ENCODE measurements around the gene PDGFRB.
A peak's percentile ranks its signal among the peaks of the same experiment; 100 is the strongest.

The PDGFRB gene

DNA sequence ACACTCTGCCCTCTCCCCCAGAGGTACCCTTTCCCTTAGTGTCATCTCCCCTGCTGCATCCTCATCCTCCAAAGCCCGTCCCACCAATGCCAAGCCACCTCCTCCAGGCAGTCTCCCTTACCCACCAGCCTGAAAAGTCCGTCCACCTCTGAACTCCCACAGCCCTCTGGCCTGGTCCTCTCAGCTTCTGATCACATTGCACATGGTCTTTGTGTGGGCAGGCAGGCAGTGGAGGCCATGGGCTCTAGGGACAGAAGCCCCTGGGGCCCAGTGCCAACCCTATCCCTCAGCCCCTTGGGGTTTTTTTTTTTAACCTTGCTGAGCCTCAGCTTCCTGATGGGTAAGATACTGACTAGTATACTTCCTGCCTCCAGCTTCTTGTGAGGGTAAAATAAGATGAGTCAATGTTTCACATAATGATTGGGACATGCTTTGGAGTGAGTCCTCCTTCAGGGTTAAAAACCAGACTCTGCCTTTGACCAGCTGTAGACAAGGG lies 88.7 kb downstream of the PDGFRB start:
- peaks cover 94% of the 10 kb centered on the region for H3K4me1 ChIP-seq
- peak overlapping the region; percentile 82 for H3K9ac ChIP-seq
- TF ChIP-seq Cebpa-rat (IDR thresholded peaks at IDR 0.05), result peak; percentile 41; the same call in 1 of the 2 replicates
- H3K36me3 ChIP-seq, result peaks cover 8% of the 10 kb centered on the region; the same call in 1 of the 2 replicates
- peak overlapping the region; percentile 95 for H3K27ac ChIP-seq
- no peaks in the 10 kb centered on the region for H3K9me3 ChIP-seq
- H4K20me1 ChIP-seq, result no peaks in the 10 kb centered on the region
- peak overlapping the region; percentile 98 for H3K4me2 ChIP-seq
- peak overlapping the region; percentile 67 for H3K4me3 ChIP-seq
- no peaks in the 10 kb centered on the region for H3K27me3 ChIP-seq

DNA sequence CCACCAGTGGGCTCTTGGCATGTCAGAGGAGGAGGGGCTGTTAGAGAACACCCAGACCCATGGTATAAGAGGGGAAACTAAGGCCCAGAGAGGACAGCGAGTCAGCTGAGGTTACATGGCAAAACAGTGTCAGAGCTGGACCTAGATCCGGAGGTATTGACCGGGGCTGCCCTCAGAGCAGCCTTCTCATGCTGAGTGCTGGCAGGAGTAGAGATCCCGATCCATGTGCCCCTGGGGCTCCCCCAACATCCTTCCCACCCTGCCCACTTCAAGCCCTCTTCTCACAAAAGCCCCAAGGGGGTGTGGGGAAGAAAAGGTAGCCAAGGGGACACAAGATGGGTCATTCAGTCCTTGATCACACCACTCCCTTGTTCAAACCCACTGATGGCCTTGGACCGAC lies 89.2 kb downstream of the PDGFRB start:
- Histone ChIP-seq H3K27me3 (no peaks in the 10 kb centered on the region), H3K9me3 (no peaks in the 10 kb centered on the region), H4K20me1 (no peaks in the 10 kb centered on the region), H3K9ac (peak overlapping the region; percentile 82), H3K27ac (peak overlapping the region; percentile 95), H3K36me3 (peaks cover 13% of the 10 kb centered on the region), H3K4me3 (peak overlapping the region; percentile 67), H3K4me1 (peaks cover 94% of the 10 kb centered on the region), H3K4me2 (peak overlapping the region; percentile 98)
- TF ChIP-seq Cebpa-rat (IDR thresholded peaks at IDR 0.05), result no peak

- peak overlapping the region; percentile 95 for H3K27ac ChIP-seq
Observed at GRCh38 chr5:150065886-150066285, 89.8 kb downstream of the PDGFRB start.

DNA sequence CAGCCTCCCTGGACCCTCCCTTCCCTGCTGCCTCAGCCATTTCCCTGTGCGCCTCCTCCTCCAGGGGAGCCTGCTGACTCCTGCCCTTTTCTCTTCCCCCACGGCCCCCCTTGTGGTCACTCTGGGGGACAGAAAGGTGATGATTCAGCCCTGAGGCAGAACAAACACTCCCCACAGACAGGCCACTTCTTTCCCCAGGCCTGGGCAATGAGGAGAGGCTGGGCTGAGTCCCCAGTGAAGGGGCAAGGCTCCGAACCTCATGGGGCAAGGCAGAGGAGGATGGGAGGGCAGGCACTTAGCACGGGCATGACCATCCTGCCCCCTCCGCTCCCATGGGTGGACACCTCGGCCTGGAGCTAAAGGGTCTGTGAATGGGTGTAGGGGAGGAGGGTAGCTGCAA lies 90.3 kb downstream of the PDGFRB start:
- Histone ChIP-seq H3K4me3 (peak overlapping the region; percentile 67), H4K20me1 (no peaks in the 10 kb centered on the region), H3K36me3 (peaks cover 23% of the 10 kb centered on the region), H3K27ac (peak overlapping the region; percentile 95), H3K9ac (peak overlapping the region; percentile 82), H3K4me2 (peak overlapping the region; percentile 98), H3K9me3 (no peaks in the 10 kb centered on the region), H3K4me1 (peaks cover 87% of the 10 kb centered on the region), H3K27me3 (no peaks in the 10 kb centered on the region)
- no peak for TF ChIP-seq Cebpa-rat (IDR thresholded peaks at IDR 0.05)

More at GRCh38 chr5:150065886-150066285, 89.8 kb downstream of the PDGFRB start:
- Histone ChIP-seq H4K20me1 (no peaks in the 10 kb centered on the region), H3K4me1 (peaks cover 92% of the 10 kb centered on the region), H3K36me3 (peaks cover 18% of the 10 kb centered on the region), H3K9ac (peak overlapping the region; percentile 82), H3K9me3 (no peaks in the 10 kb centered on the region), H3K4me3 (peak overlapping the region; percentile 67), H3K4me2 (peak overlapping the region; percentile 98), H3K27me3 (no peaks in the 10 kb centered on the region)
- TF ChIP-seq Cebpa-rat (IDR thresholded peaks at IDR 0.05), result no peak

- Histone ChIP-seq H3K4me2 (peak overlapping the region; percentile 98), H3K27me3 (no peaks in the 10 kb centered on the region)
Observed at GRCh38 chr5:150064681-150065220, 90.9 kb downstream of the PDGFRB start.

More at GRCh38 chr5:150064681-150065220, 90.9 kb downstream of the PDGFRB start:
- Histone ChIP-seq H4K20me1 (no peaks in the 10 kb centered on the region), H3K4me3 (peak overlapping the region; percentile 67), H3K9ac (peak overlapping the region; percentile 82), H3K27ac (peak overlapping the region; percentile 95), H3K36me3 (peaks cover 29% of the 10 kb centered on the region), H3K9me3 (no peaks in the 10 kb centered on the region), H3K4me1 (peaks cover 82% of the 10 kb centered on the region)
- no peak for TF ChIP-seq Cebpa-rat (IDR thresholded peaks at IDR 0.05)

Data from BLaER1 (cell line).